Neural crest cell (in vitro differentiated cells): ENCODE data around the gene DNAJC25. TPM values are rescaled to one million over a fixed set of nuclear protein-coding genes. Genes with fewer than 3 reads are reported as not detected.

ENCODE experiments used
- DNase-seq: peaks from one replicate; pipeline ENCODE4 v3.0.0; 2021; ENCODE audit warnings: low read depth, mixed read lengths, low spot score
- H3K27ac Mint-ChIP-seq: one replicate; pipeline ENCODE4 v1.8.0; 2021; ENCODE audit warnings: mild to moderate bottlenecking, mixed read lengths; ENCODE audit not compliant: unreplicated experiment
- H3K27me3 Mint-ChIP-seq: 2 replicates; pipeline ENCODE4 v1.8.0; 2021; ENCODE audit warnings: low read depth, mild to moderate bottlenecking, mixed read lengths
- H3K36me3 Mint-ChIP-seq: 2 replicates; pipeline ENCODE4 v1.8.0; 2021; ENCODE audit warnings: low read depth, mild to moderate bottlenecking, mixed read lengths
- H3K4me1 Mint-ChIP-seq: 2 replicates; pipeline ENCODE4 v1.8.0; 2021; ENCODE audit warnings: mixed read lengths
- H3K4me3 Mint-ChIP-seq: one replicate; pipeline ENCODE4 v1.8.0; 2021; ENCODE audit warnings: mild to moderate bottlenecking, mixed read lengths
- H3K9me3 Mint-ChIP-seq: 2 replicates; pipeline ENCODE4 v1.8.0; 2021; ENCODE audit warnings: mixed read lengths
- total RNA-seq: library from RNA; stranded (reverse); gene quantifications from 2 replicates; pipeline ENCODE4 v1.2.1, GENCODE V29; 2021
- TF ChIP-seq, protein P1 (sequence below): fragments of 200-600 bp; sonication (generic); conservative IDR thresholded peaks from 2 replicates; pipeline ENCODE4 v1.5.0; 2021; ENCODE audit warnings: antibody characterized with exemption, mild to moderate bottlenecking

DNAJC25 gene
- total RNA-seq, 1 donor from 2014 or later = 6.3 TPM

DNA sequence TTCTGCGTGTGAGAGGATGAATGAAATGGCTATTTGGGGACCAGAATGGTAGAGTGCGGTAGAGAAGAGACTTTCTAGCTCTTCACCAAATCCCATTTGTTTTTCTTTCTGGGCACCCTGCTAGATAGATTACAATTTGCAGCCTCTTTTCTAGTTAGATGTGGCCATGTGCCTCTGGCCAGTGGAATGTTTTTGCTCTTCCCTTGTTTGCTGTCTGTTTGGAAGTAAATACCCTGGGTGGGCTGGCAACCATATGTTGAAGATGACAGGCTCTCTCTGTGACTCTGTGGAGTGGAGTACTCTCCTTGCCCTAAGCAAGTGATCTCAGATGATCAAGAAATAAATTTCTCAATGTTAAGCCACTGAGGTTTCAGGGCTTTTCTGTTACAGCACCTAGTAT lies 43.2 kb downstream of the DNAJC25 start:
- Mint-ChIP-seq H3K9me3 (no peaks in the 10 kb centered on the region), H3K4me3 (no peak overlapping the region), H3K27me3 (no peaks in the 10 kb centered on the region), H3K27ac (no peak overlapping the region), H3K4me1 (no peaks in the 10 kb centered on the region), H3K36me3 (peaks cover 17% of the 10 kb centered on the region)
- DNase-seq = no peak
- TF ChIP-seq, protein P1, sequence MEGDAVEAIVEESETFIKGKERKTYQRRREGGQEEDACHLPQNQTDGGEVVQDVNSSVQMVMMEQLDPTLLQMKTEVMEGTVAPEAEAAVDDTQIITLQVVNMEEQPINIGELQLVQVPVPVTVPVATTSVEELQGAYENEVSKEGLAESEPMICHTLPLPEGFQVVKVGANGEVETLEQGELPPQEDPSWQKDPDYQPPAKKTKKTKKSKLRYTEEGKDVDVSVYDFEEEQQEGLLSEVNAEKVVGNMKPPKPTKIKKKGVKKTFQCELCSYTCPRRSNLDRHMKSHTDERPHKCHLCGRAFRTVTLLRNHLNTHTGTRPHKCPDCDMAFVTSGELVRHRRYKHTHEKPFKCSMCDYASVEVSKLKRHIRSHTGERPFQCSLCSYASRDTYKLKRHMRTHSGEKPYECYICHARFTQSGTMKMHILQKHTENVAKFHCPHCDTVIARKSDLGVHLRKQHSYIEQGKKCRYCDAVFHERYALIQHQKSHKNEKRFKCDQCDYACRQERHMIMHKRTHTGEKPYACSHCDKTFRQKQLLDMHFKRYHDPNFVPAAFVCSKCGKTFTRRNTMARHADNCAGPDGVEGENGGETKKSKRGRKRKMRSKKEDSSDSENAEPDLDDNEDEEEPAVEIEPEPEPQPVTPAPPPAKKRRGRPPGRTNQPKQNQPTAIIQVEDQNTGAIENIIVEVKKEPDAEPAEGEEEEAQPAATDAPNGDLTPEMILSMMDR = no peak

DNA sequence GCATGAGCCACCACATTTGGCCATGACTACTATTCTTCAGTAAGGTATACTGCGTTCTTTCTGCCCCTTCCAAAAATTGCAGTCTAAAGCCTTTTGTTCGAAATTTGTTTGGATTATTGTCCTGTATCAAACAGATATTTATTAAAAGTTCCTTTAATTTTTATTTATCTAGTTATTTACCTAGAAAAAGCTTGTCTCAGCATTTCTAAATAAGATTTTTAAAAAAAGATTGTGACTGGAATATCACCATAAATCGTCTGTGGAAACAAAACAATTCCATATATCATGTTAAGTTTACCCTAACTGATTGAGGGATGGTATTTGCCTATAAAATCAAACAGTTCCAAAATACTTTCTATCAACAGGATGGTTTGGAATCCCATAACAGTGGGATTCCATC lies 45.0 kb downstream of the DNAJC25 start:
- Mint-ChIP-seq H3K36me3 (peaks cover 23% of the 10 kb centered on the region), H3K4me1 (no peaks in the 10 kb centered on the region), H3K27me3 (no peaks in the 10 kb centered on the region), H3K4me3 (no peak overlapping the region), H3K27ac (no peak overlapping the region), H3K9me3 (peaks cover 3% of the 10 kb centered on the region)
- no peak for DNase-seq
- TF ChIP-seq, protein P1 = no peak

DNA sequence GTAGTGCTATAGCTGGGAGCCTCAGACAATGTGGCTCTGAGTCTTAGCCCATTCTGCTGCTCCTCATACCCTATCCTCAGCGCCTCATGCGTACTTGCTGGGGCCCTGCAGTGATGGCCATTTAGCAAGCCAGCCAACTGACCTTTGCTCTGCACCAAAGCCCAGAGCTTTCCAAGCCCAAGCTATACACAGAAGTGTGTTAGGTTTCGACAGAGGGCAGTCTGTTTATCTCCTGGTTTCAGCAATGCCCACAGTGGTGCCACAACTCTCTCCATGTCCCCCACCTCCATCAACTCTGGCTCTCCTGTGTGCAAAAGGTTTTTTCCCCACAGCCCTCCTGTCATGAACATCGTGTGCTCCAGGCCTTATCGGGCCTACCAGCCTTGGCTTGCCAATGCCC lies 47.2 kb downstream of the DNAJC25 start:
- Mint-ChIP-seq H3K4me1 (no peaks in the 10 kb centered on the region), H3K36me3 (peaks cover 23% of the 10 kb centered on the region), H3K27ac (no peak overlapping the region), H3K9me3 (peaks cover 3% of the 10 kb centered on the region), H3K4me3 (no peak overlapping the region), H3K27me3 (no peaks in the 10 kb centered on the region)
- TF ChIP-seq, protein P1 = no peak
- DNase-seq = no peak

DNA sequence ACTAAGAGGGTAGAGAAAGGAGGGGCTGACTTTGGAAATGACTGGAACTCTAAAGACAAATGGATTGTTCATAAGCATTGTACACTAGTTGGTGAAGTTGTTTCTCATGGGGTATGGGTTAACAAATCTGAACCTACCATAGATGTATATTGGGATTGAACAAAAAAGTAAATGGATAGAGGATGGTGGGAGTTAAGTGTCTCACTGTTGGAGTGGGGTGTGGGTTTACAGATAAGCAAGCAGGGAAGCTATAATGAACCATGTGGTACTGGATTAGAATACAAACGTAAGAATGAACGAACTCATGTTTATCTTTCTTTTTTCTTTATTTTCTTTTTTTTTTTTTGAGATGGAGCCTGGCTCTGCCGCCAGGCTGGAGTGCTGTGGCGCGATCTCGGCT lies 48.1 kb downstream of the DNAJC25 start:
- no peak for DNase-seq
- Mint-ChIP-seq H3K36me3 (peaks cover 20% of the 10 kb centered on the region), H3K4me1 (no peaks in the 10 kb centered on the region), H3K9me3 (peaks cover 3% of the 10 kb centered on the region), H3K27ac (no peak overlapping the region), H3K27me3 (no peaks in the 10 kb centered on the region), H3K4me3 (no peak overlapping the region)
- TF ChIP-seq, protein P1 = no peak

DNA sequence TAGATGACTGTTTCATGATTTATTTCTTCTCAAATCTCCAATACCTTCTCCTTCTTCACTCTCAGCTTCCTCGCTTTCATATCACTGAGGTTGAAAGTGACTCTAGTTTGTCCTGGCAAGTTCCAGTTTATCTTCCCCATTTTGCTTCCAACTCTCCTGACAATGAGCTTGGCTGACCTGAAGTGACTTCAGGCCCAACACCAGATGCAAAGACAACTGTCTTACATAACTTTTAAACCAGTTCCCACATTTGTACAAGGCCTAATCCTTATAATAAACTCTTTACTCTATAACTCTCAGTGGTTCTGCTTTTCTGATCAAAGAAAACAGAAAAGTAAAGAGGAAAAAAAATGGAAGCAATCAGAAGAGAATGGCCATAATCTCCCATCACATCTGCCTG lies 52.3 kb downstream of the DNAJC25 start:
- no peaks in the 10 kb centered on the region for H3K4me1 Mint-ChIP-seq
- peaks cover 13% of the 10 kb centered on the region for H3K36me3 Mint-ChIP-seq
- H3K27ac Mint-ChIP-seq = no peak overlapping the region
- no peaks in the 10 kb centered on the region for H3K27me3 Mint-ChIP-seq
- no peak for DNase-seq
- TF ChIP-seq, protein P1 = no peak
- peaks cover 3% of the 10 kb centered on the region for H3K9me3 Mint-ChIP-seq
- no peak overlapping the region for H3K4me3 Mint-ChIP-seq
